HL-60 (cell line): ENCODE measurements around the gene XXYLT1.

Source experiments
- CTCF ChIP-seq: IDR thresholded peaks from one replicate; pipeline ENCODE4 v1.5.1; 2011; ENCODE audit warnings: low read length, control low read depth, inconsistent platforms; ENCODE audit not compliant: insufficient read depth
- GABPA ChIP-seq: IDR thresholded peaks from 2 replicates; pipeline ENCODE4 v1.6.1; 2012; ENCODE audit warnings: low read depth
- POLR2AphosphoS5 ChIP-seq: IDR thresholded peaks from 2 replicates; pipeline ENCODE4 v1.6.1; 2012; ENCODE audit warnings: low read depth

GRCh38 chr3:195062866-195063540 is 208.0 kb downstream of the XXYLT1 start:
- TF ChIP-seq CTCF (no peak), POLR2AphosphoS5 (no peak), GABPA (no peak)
